T-helper 2 cell treated with Interferon-gamma antibody and Interleukin-4, amounts not matched to agents 100 ng/mL and 5 ng/mL, for 36 hours (primary cell): Measurements from ENCODE around the gene EVC. TPM values are rescaled to one million over a fixed set of nuclear protein-coding genes. Genes with fewer than 3 reads are reported as not detected.

Experiments used
- intact Hi-C: fragments of 100-400 bp; cut with micrococcal nuclease; formaldehyde crosslinking; loops from one replicate; pipeline ENCODE4 v1.15.1; 2023
- total RNA-seq: library from RNA; stranded (reverse); gene quantifications from 2 replicates; pipeline ENCODE4 v1.2.3, GENCODE V29; 2022

Gene EVC
- total RNA-seq, 1 donor from 2014 or later, result 0.61 TPM

GRCh38 chr4:5785806-5786680 lies 75.0 kb downstream of the EVC start:
- intact Hi-C loops, result no loop called here

DNA sequence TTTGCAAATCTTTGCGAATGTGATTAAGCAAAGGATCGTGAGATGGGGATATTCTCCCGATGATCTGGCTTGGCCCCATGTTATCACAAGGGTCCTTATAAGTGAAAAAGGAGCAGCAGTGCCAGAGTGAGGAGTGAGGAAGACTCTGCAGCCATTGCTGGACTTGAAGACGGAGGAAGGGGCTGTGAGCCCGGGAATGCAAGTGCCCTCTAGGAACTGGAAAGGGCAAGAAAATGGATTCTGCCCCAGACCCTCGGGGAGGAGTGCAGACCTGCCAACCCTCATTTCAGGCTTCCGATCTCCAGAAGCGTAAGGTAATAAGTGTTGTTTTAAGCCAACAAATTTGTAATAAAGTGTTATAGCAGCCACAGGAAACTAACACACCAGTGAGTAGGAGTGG lies 76.3 kb downstream of the EVC start:
- intact Hi-C loops, result no loop called here

DNA sequence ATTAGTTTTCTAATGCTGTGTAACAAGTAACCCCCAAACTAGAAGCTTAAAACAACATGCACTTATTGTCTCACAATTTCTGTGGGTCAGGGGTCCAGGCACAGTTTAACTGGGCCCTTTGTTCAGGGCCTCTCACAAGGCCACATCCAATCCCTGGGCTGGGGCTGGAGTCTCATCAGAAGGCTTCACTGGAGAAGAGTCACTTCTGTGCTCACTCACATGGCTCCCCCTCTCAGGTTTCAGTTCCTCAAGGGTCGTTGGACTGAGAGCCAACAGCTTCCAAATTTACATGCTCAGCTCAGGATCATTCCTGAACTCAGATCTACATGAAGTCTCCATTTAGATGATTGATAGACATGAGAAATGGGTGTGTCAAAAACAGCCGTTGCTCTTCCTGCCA lies 77.1 kb downstream of the EVC start:
- intact Hi-C loops, result no loop called here

GRCh38 chr4:5789141-5789540 lies 78.1 kb downstream of the EVC start:
- intact Hi-C loops, result no loop called here

DNA sequence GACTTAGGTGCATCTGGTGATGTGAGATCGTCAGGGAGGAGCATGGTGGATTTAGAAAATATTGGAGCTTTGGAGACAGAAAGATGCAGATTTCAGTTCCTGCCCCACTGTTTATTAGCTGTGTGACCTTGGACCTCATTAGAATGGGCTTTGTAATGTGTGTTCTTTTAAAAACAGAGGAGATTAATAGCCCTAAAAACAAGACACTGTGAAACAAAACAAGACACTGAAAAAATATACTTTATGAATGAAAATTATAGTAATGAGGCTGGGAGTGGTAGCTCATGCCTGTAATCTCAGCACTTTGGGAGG lies 79.5 kb downstream of the EVC start:
- intact Hi-C loops, result no loop called here

- intact Hi-C loops, result no loop called here
These were observed 80.7 kb downstream of the EVC start for GRCh38 chr4:5791654-5792053.

DNA sequence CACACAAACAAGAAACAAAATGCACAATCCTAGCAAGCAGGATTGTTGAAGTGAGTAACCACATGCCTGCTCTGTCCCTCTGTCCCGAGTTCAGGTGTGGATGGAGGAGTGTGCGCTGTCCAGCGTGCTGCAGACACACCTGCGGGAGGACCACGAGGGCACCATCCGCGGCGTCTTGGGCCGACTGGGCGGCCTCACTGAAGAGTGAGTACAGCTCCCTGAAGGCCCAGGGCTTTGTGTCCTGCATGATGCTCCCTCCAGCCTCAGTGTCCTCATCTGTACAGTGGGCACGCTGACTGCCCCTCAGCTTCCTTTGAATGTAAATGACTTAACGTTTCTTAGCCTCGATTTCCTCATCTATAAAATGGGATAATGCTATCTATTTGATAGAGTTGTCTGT lies 82.5 kb downstream of the EVC start:
- intact Hi-C loops, result no loop called here

- intact Hi-C loops, result no loop called here
These were observed 84.6 kb downstream of the EVC start for GRCh38 chr4:5795580-5795979.

DNA sequence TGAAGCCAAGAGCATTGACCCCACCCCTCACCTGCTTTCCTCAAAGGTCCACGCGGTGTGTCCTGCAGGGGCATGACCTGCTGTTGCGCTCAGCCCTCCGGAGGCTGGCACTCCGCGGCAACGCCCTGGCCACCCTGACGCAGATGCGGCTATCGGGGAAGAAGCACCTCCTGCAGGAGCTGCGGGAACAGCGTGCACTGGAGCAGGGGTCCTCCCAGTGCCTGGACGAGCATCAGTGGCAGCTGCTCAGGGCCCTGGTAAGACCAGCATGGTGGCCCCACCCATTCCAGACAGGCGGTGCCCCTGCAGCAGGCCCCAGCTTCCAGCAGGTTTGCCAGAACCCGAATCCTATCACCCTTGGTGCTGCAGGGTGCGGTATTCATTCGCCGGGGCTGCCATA lies 86.0 kb downstream of the EVC start:
- intact Hi-C loops, result no loop called here

DNA sequence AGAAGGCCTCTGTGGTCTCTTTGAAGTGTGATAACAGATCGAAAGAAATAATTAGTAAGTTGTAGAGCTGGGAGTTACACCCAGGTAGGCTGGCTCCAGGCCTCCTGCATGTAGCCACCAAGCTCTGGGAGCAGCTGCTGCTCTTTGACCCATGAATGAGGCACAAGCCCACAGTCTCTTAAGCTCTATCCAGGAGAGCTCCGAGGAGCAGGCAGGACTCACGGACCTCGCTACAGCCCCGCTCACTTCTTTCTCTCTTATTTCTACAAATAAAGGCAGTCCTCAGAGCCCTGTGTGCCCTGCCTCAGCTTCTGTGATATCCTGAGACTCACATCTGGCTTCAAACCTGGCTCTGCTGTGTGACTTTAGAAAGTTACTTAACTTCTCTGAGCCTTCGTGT lies 86.9 kb downstream of the EVC start:
- intact Hi-C loops, result no loop called here

GRCh38 chr4:5798462-5798861 lies 87.5 kb downstream of the EVC start:
- intact Hi-C loops, result no loop called here

DNA sequence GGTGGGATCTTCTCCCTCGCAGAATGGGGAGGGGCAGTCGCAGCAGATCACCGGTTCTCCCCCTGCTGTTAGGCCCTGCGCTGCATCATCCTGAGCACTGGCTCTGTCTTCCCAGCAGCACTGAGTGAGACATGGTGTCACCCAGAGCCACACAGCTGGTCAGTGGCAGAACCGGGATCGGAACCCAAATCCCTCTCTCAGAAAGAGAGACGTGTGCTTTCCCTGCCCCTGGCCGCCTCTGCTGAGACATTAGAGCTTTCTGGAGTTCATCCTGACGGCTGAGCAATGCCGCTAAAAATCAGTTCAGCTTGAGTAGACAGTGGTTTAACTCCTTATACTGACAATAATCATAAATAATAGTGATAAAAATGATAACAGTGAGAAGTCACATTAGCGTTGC lies 87.9 kb downstream of the EVC start:
- intact Hi-C loops, result no loop called here

DNA sequence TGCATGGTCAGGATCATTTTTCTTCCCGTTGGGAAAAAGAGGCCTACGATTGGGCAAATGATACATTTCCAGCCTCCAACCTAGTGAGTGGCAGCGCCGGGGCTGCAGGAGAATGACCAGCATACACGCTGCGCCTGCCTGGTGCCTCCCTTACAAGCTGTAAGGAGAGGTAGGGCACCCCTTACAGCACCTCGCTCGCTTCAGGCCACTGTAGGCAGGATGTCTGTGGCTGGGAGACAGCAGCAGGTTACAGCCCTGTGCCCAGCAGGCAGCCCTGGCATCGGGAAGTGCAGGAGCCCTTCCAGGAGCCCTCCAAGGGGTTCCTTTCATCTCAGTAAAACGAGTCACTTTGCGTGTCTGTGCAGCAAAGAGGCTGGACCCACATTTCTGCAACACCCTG lies 88.4 kb downstream of the EVC start:
- intact Hi-C loops, result no loop called here

DNA sequence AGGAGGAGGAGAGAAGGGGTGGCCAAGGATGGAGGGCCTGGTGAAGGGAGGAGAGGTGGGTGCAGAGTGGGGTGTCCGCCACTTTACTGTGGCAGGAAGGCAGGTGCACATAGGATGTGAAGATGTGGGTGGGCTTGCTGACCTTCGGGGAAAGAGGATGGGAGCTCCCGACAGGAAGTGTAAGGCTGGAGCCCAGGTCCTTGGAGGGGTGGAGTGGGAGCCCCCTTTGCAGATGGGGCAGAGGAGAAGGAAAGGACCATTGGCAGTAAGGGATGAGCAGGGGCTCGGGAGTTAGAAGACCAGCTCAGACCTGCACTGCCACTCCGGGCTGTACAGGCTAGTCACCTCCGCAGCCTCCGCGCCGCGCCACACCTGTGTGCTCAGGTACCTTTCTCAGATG lies 89.5 kb downstream of the EVC start:
- intact Hi-C loops, result no loop called here

- intact Hi-C loops, result no loop called here
These were observed 90.7 kb downstream of the EVC start for GRCh38 chr4:5801696-5802095.

- intact Hi-C loops, result no loop called here
These were observed 91.6 kb downstream of the EVC start for GRCh38 chr4:5802565-5802964.

GRCh38 chr4:5804656-5805055 lies 93.7 kb downstream of the EVC start:
- intact Hi-C loops, result no loop called here

DNA sequence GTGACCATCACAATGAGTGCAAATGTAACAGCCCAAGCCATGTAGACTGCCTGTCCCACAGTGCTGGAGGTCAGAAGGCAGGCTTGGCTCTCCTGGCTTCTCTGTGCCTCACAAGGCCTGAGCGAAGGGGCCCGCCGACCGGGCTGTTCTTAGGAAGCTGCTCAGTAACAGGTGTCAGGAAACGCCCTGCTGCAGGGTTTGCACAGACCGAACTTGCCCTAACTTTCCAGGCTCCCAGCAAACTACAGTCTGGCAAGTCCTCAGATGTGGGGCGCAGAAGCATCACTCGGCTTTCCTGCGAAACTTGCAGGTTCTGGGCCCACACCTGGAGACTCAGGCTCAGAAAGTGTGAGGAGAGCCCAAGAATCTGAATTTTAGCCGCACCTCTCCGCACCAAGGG lies 94.3 kb downstream of the EVC start:
- intact Hi-C loops, result no loop called here

GRCh38 chr4:5808081-5808741 lies 97.2 kb downstream of the EVC start:
- intact Hi-C loops, result no loop called here

DNA sequence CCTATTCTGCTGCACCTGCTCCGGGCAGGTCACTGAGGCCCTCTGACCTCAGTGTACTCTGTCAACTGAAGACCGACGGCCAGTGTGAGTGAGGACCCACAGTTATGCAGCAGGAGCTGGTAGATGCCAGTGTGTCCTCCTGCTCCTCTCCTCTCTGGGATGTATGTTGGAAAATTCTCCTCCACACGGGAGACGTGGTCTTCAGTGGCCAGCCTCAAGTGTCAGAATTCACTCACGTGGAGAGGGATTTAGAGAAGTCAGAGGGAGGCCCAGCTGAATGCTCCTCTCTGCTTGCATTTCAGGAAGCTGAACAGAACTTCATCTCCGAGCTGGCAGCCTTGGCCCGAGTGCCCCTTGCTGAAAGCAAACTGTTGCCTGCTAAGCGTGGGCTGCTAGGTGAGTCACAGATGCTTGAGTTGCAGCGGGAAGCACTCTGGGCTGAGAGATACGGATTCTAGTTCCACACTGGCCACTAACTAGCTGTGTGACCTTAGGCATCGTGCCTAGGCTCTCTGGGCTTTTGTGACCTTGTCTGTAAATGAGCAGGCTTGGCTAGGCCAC lies 98.3 kb downstream of the EVC start:
- intact Hi-C loops, result no loop called here

DNA sequence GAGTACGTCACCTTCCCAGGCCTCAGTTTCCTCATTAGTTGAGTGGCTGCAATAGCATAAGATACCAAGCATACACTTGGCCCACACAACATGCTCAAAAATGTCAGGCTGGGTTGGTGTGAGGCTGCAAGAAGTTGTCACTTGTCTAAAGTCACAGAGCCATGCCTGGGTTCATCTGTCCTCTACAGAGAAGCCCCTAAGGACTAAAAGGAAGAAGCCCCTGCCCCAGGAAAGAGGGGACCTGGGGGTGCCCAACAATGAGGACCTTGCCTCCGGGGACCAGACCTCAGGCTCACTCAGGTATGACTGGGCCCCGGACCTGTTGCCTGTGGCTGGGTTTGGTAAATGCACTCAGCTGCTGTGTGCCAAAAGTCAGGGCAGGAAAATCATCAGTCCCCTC lies 99.2 kb downstream of the EVC start:
- intact Hi-C loops, result no loop called here

DNA sequence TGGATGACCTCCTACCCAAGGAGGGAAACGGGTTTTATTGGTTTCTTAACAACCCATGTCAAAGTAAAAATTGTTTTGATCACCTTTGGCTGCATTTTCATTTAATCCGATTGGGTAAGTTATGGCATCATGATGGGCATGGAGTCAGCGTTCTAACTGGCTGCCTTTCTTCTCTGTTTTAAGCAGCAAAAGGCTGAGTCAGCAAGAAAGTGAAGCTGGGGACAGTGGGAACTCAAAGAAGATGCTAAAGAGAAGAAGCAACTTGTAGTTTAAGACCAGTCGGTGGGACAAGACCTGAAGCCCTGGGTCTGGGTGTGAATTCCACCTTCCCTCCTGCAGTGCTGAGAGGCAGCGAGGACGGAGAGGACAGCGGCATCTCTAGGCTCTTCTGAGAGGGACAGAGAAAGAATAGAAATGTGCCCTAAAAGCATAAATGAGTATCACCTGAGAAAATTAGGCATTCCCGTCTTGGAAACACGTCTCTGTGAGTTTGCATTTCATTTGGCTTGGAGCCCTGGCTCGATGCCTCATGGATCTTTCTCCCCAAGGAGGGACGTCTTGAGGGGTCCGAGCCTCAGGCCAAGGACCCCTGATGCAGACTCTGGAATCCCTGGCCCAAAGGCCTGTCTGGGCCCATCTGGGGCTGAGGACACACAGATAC lies 99.9 kb downstream of the EVC start:
- intact Hi-C loops, result no loop called here
